Left lung (tissue), 10 donors: ENCODE measurements around the gene GYPA. TPM values are rescaled to one million over a fixed set of nuclear protein-coding genes. Genes with fewer than 3 reads are reported as not detected.
"Not testable (repeated sequence)": the region's sequence is repeated elsewhere in the genome, so short reads cannot be mapped to it uniquely, and the experiment has no call there.

Source experiments
- ATAC-seq: fragments of 200-7000 bp; cut with Tn5 transposase; one replicate; pipeline ENCODE4 v1.9.1; 2020; ENCODE audit warnings: moderate library complexity
- DNase-seq, 4 donors: peaks; one replicate each; pipeline ENCODE4 v3.0.0-alpha.2; 2013 to 2020
- H3K27ac ChIP-seq, 2 donors: fragments of 200-600 bp; sonication (generic) in 1 of 2; one replicate each; pipeline versions ENCODE4 v1.5.0 to v1.8.0; 2020 to 2021
- H3K27me3 ChIP-seq, 2 donors: fragments of 200-600 bp; sonication (generic) in 1 of 2; one replicate each; pipeline versions ENCODE4 v1.5.0 to v1.8.0; 2020 to 2021
- H3K36me3 ChIP-seq, 2 donors: fragments of 200-600 bp; sonication (generic) in 1 of 2; one replicate each; pipeline versions ENCODE4 v1.5.0 to v1.8.0; 2020 to 2021
- H3K4me1 ChIP-seq, 2 donors: fragments of 200-600 bp; one replicate each; pipeline ENCODE4 v1.8.0; 2021
- H3K4me3 ChIP-seq, 2 donors: fragments of 200-600 bp; sonication (generic) in 1 of 2; one replicate each; pipeline versions ENCODE4 v1.5.0 to v1.8.0; 2020 to 2021; ENCODE audit warnings: mild to moderate bottlenecking in 1 of 2
- H3K9me3 ChIP-seq, 2 donors: fragments of 200-600 bp; sonication (generic) in 1 of 2; one replicate each; pipeline versions ENCODE4 v1.5.0 to v1.8.0; 2020 to 2021
- intact Hi-C, 2 donors: fragments of 100-400 bp; cut with DNase I; formaldehyde crosslinking; loops; one replicate each; pipeline versions ENCODE4 v1.11.2 to v1.14.2; 2022
- polyA plus RNA-seq, 6 donors: library from polyadenylated mRNA; unstranded; fragments of 120-200 nt; gene quantifications; one replicate each; pipeline ENCODE4 v1.2.1, GENCODE V29; 2013; ENCODE audit not compliant: insufficient read length in 6 of 6
- total RNA-seq, 2 donors: library from RNA; stranded (reverse); fragmentation: NEBNext Ultra II Directional; extraction: Animal tissue kit (Norgen Biotek cat#: 25700); gene quantifications; one replicate each; pipeline ENCODE4 v1.2.1, GENCODE V29; 2021
- TF ChIP-seq, protein P1 (sequence below), 2 donors: fragments of 200-600 bp; sonication (generic) in 1 of 2; IDR thresholded peaks; one replicate each; pipeline versions ENCODE4 v1.5.0 to v1.8.0; 2021; ENCODE audit warnings: antibody characterized with exemption in 2 of 2
- donor health status: DM: no; HTN: yes; CAD: no.
- donor health status: DM: no; HTN: no; CAD: no.

Gene GYPA
- total and polyA plus RNA-seq, 8 donors = 3.4 to 12.4 (median 6.9) TPM; not detected in 2

- Histone ChIP-seq H3K4me1 (no peaks in the 10 kb centered on the region), H3K9me3 (no peaks in the 10 kb centered on the region), H3K36me3 (no peaks in the 10 kb centered on the region), H3K27ac (no peak overlapping the region), H3K27me3 (peaks cover 0 to 4% of the 10 kb centered on the region in 2 donors), H3K4me3 (no peak overlapping the region)
- intact Hi-C loops = loop anchor here in 1 of 2 donors (10.0 kb wide), 1 partner anchor 893 kb away; no protein-coding TSS in a partner anchor
- no peak for ATAC-seq
- no peak for DNase-seq
- TF ChIP-seq, protein P1, sequence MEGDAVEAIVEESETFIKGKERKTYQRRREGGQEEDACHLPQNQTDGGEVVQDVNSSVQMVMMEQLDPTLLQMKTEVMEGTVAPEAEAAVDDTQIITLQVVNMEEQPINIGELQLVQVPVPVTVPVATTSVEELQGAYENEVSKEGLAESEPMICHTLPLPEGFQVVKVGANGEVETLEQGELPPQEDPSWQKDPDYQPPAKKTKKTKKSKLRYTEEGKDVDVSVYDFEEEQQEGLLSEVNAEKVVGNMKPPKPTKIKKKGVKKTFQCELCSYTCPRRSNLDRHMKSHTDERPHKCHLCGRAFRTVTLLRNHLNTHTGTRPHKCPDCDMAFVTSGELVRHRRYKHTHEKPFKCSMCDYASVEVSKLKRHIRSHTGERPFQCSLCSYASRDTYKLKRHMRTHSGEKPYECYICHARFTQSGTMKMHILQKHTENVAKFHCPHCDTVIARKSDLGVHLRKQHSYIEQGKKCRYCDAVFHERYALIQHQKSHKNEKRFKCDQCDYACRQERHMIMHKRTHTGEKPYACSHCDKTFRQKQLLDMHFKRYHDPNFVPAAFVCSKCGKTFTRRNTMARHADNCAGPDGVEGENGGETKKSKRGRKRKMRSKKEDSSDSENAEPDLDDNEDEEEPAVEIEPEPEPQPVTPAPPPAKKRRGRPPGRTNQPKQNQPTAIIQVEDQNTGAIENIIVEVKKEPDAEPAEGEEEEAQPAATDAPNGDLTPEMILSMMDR (IDR thresholded peaks at IDR 0.05) = no peak
Measured at GRCh38 chr4:144171697-144172096, 31.2 kb upstream of the GYPA start.

- no peak for ATAC-seq
- H3K27ac ChIP-seq = no peak overlapping the region
- TF ChIP-seq, protein P1 (IDR thresholded peaks at IDR 0.05) = no peak
Measured at GRCh38 chr4:144169211-144169610, 28.7 kb upstream of the GYPA start.

GRCh38 chr4:144154044-144154443, 13.5 kb upstream of the GYPA start:
- DNase-seq (no peak), ATAC-seq (no peak)
- Histone ChIP-seq H3K9me3 (peaks cover 0 to 10% of the 10 kb centered on the region in 2 donors), H3K36me3 (no peaks in the 10 kb centered on the region), H3K27ac (no peak overlapping the region), H3K4me1 (no peaks in the 10 kb centered on the region), H3K27me3 (no peaks in the 10 kb centered on the region), H3K4me3 (no peak overlapping the region)
- intact Hi-C loops = no loop called here
- TF ChIP-seq, protein P1 (IDR thresholded peaks at IDR 0.05) = no peak

More at GRCh38 chr4:144169211-144169610, 28.7 kb upstream of the GYPA start:
- Histone ChIP-seq H3K9me3 (peaks cover 0 to 3% of the 10 kb centered on the region in 2 donors), H3K27me3 (peaks cover 0 to 4% of the 10 kb centered on the region in 2 donors), H3K4me1 (no peaks in the 10 kb centered on the region), H3K4me3 (no peak overlapping the region), H3K36me3 (no peaks in the 10 kb centered on the region)
- intact Hi-C loops = no loop called here
- no peak for DNase-seq

DNA sequence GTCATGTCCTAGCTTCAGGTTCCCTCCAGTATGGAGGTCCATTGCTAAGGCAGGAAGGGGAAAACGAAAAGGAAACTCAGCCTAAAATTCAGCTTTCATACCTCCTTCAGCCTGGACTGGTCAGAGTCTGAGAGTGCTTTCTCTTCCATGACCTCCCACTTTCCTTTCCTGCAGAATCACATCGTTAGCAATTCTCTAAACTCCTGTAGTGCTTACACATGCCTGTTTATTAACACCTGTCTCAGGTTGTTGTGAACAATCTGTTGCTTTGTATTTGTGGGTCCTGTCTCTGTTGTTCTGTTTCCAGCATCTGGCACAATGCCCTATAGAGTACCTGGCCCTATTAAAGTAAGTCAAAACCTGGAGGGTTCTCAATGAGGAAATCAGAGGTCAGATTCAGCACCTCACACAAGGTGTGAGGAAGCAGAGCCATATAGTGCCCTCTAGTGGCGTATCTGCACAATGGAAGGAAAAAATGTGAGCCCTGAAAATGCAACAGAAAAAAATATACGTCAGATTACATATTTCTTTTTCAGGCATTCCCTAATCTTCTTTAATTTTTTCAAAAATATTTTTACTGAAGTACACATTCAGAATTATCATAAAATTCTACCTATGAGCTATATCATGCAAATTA, 2.3 kb upstream of the GYPA start:
- H3K4me3 ChIP-seq, H3K36me3 ChIP-seq, H3K27me3 ChIP-seq, H3K4me1 ChIP-seq, H3K27ac ChIP-seq, H3K9me3 ChIP-seq, intact Hi-C loops: not testable (repeated sequence)
- ATAC-seq = peak; percentile 95
- TF ChIP-seq, protein P1 (IDR thresholded peaks at IDR 0.05) = peak; percentile 40 to 49
- DNase-seq = peak in 1 of 4 donors; percentile 27

- no peak for ATAC-seq
- no peak for DNase-seq
- Histone ChIP-seq H3K9me3 (no peaks in the 10 kb centered on the region), H3K4me1 (no peaks in the 10 kb centered on the region), H3K4me3 (no peak overlapping the region), H3K27me3 (no peaks in the 10 kb centered on the region), H3K27ac (no peak overlapping the region), H3K36me3 (no peaks in the 10 kb centered on the region)
- intact Hi-C loops = no loop called here
- TF ChIP-seq, protein P1 (IDR thresholded peaks at IDR 0.05) = no peak
Measured at GRCh38 chr4:144141493-144141892, 975 bp upstream of the GYPA start.

DNA sequence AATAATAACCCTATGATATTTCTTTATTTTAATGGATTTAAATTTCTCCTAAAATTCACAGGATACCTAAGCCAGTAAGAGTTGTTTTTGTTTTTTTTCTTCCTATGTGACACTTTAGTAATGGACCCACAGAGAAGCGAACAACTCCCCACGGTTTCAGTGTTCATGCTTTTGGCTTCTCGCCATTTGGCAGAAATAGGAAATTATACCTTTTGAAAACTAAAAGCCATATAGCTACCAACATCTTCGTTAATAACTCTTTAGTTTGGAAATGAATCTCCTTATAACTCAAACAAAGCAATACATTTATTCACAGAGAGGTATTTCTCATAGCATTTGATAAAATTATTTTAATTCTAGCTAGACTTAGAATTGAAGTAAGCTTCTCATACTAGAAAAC, 527 bp downstream of the GYPA start:
- ATAC-seq, DNase-seq, H3K27ac ChIP-seq, H3K4me1 ChIP-seq, intact Hi-C loops, H3K36me3 ChIP-seq, H3K9me3 ChIP-seq, H3K27me3 ChIP-seq, H3K4me3 ChIP-seq: not testable (repeated sequence)

DNA sequence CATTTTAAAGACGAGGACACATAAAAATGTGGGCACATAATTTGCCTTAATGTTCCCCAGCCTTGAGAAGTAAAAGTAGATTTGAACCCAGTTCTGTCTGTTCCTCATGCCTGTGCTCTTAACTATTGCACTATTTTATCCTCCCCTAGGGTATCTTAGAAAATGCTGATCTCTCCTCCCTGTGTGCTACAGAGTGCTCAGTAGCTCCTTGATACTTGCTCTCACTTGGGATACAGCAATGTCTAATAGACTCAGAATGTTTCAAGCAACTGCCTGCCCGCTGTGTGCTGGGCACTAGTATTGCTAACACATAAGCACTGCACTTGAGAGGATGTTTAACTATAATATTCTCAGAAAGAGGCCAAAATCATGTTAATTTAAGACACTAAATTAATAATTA, 971 bp downstream of the GYPA start:
- ATAC-seq, H3K4me1 ChIP-seq, H3K27me3 ChIP-seq, DNase-seq, H3K27ac ChIP-seq, H3K4me3 ChIP-seq, H3K36me3 ChIP-seq, intact Hi-C loops, H3K9me3 ChIP-seq: not testable (repeated sequence)

- H3K4me3 ChIP-seq, H3K36me3 ChIP-seq, H3K27me3 ChIP-seq, H3K9me3 ChIP-seq, intact Hi-C loops, ATAC-seq, H3K27ac ChIP-seq, DNase-seq, H3K4me1 ChIP-seq: not testable (repeated sequence)
Measured at GRCh38 chr4:144138239-144138638, 2.3 kb downstream of the GYPA start.
